ENCODE measurements around the gene HHAT. TPM values are rescaled to one million over a fixed set of nuclear protein-coding genes. Genes with fewer than 3 reads are reported as not detected.
A peak's percentile ranks its signal among the peaks of the same experiment; 100 is the strongest.

HHAT gene
- total RNA-seq, 1 donor from 2014 or later = 1.9 TPM

GRCh38 chr1:210531475-210532222 is 202.9 kb downstream of the HHAT start:
- ATAC-seq (no peak), DNase-seq (ENCODE audit: low spot score) (no peak)

- ATAC-seq = no peak
- DNase-seq (ENCODE audit: low spot score) = no peak
Measured at GRCh38 chr1:210532223-210532598, 203.5 kb downstream of the HHAT start.

GRCh38 chr1:210535761-210536160 is 207.1 kb downstream of the HHAT start:
- ATAC-seq (no peak), DNase-seq (ENCODE audit: low spot score) (no peak)

- DNase-seq (ENCODE audit: low spot score) (no peak), ATAC-seq (no peak)
Measured at GRCh38 chr1:210536254-210536961, 207.7 kb downstream of the HHAT start.

GRCh38 chr1:210540288-210540687 is 211.6 kb downstream of the HHAT start:
- ATAC-seq (no peak), DNase-seq (ENCODE audit: low spot score) (no peak)

- ATAC-seq (no peak), DNase-seq (ENCODE audit: low spot score) (no peak)
Measured at GRCh38 chr1:210541680-210542358, 213.1 kb downstream of the HHAT start.

- ATAC-seq (no peak), DNase-seq (ENCODE audit: low spot score) (no peak)
Measured at GRCh38 chr1:210551899-210552298, 223.2 kb downstream of the HHAT start.

- ATAC-seq = no peak
- no peak for DNase-seq (ENCODE audit: low spot score)
Measured at GRCh38 chr1:210553711-210554110, 225.0 kb downstream of the HHAT start.

GRCh38 chr1:210554382-210554781 is 225.7 kb downstream of the HHAT start:
- DNase-seq (ENCODE audit: low spot score) = no peak
- no peak for ATAC-seq

- DNase-seq (ENCODE audit: low spot score) = no peak
Measured at GRCh38 chr1:210556475-210556874, 227.8 kb downstream of the HHAT start.

GRCh38 chr1:210557426-210558077 is 228.8 kb downstream of the HHAT start:
- ATAC-seq (no peak), DNase-seq (ENCODE audit: low spot score) (no peak)

More at GRCh38 chr1:210556475-210556874, 227.8 kb downstream of the HHAT start:
- no peak for ATAC-seq

- DNase-seq (ENCODE audit: low spot score) (peak; percentile 46), ATAC-seq (peak; percentile 52)
Measured at GRCh38 chr1:210558302-210558701, 229.6 kb downstream of the HHAT start.

- ATAC-seq (no peak), DNase-seq (ENCODE audit: low spot score) (no peak)
Measured at GRCh38 chr1:210565306-210565705, 236.6 kb downstream of the HHAT start.

- DNase-seq (ENCODE audit: low spot score) (no peak), ATAC-seq (no peak)
Measured at GRCh38 chr1:210568631-210569030, 239.9 kb downstream of the HHAT start.

- no peak for ATAC-seq
- DNase-seq (ENCODE audit: low spot score) = no peak
Measured at GRCh38 chr1:210570116-210570515, 241.4 kb downstream of the HHAT start.

- DNase-seq (ENCODE audit: low spot score) (no peak), ATAC-seq (no peak)
Measured at GRCh38 chr1:210571356-210572284, 242.9 kb downstream of the HHAT start.

- no peak for ATAC-seq
Measured at GRCh38 chr1:210573141-210573540, 244.4 kb downstream of the HHAT start.

GRCh38 chr1:210582205-210582970 is 253.7 kb downstream of the HHAT start:
- DNase-seq (ENCODE audit: low spot score) (no peak), ATAC-seq (no peak)

More at GRCh38 chr1:210573141-210573540, 244.4 kb downstream of the HHAT start:
- DNase-seq (ENCODE audit: low spot score) = no peak

- ATAC-seq (peak; percentile 100), DNase-seq (ENCODE audit: low spot score) (peak; percentile 83)
Measured at GRCh38 chr1:210584439-210585113, 255.9 kb downstream of the HHAT start.
